Measurements from ENCODE around the gene UNKL.
A peak's percentile ranks its signal among the peaks of the same experiment; 100 is the strongest.

UNKL gene

GRCh38 chr16:1427473-1428461 is 13.3 kb upstream of the UNKL start:
- no peak for FAIRE-seq
- no peak for TF ChIP-seq POLR2A (IDR thresholded peaks at IDR 0.05; ENCODE audit: low read depth, low read length)
- TF ChIP-seq PAX5 (IDR thresholded peaks at IDR 0.05; ENCODE audit: insufficient read depth, low read length, severe bottlenecking) = no peak
- no peak for TF ChIP-seq POLR2AphosphoS5 (IDR thresholded peaks at IDR 0.05; ENCODE audit: low read depth, low read length)
- TF ChIP-seq SPI1 (IDR thresholded peaks at IDR 0.05; ENCODE audit: low read depth, low read length) = no peak
- no peak for TF ChIP-seq POU2F2 (IDR thresholded peaks at IDR 0.05; ENCODE audit: low read depth, low read length)
- TF ChIP-seq TAF1 (IDR thresholded peaks at IDR 0.05; ENCODE audit: low read depth, low read length) = no peak
- no peak for DNase-seq (ENCODE audit: insufficient read length, low spot score)

- no peak for DNase-seq (ENCODE audit: insufficient read length, low spot score)
- no peak for TF ChIP-seq SPI1 (IDR thresholded peaks at IDR 0.05; ENCODE audit: low read depth, low read length)
- TF ChIP-seq POU2F2 (IDR thresholded peaks at IDR 0.05; ENCODE audit: low read depth, low read length) = no peak
- no peak for TF ChIP-seq POLR2A (IDR thresholded peaks at IDR 0.05; ENCODE audit: low read depth, low read length)
- TF ChIP-seq TAF1 (IDR thresholded peaks at IDR 0.05; ENCODE audit: low read depth, low read length) = no peak
- no peak for TF ChIP-seq POLR2AphosphoS5 (IDR thresholded peaks at IDR 0.05; ENCODE audit: low read depth, low read length)
- TF ChIP-seq PAX5 (IDR thresholded peaks at IDR 0.05; ENCODE audit: insufficient read depth, low read length, severe bottlenecking) = no peak
- FAIRE-seq = no peak
Measured at GRCh38 chr16:1426734-1427471, 12.4 kb upstream of the UNKL start.

- FAIRE-seq = no peak
- TF ChIP-seq TAF1 (IDR thresholded peaks at IDR 0.05; ENCODE audit: low read depth, low read length) (no peak), PAX5 (IDR thresholded peaks at IDR 0.05; ENCODE audit: insufficient read depth, low read length, severe bottlenecking) (no peak), POLR2AphosphoS5 (IDR thresholded peaks at IDR 0.05; ENCODE audit: low read depth, low read length) (no peak), SPI1 (IDR thresholded peaks at IDR 0.05; ENCODE audit: low read depth, low read length) (no peak), POLR2A (IDR thresholded peaks at IDR 0.05; ENCODE audit: low read depth, low read length) (no peak), POU2F2 (IDR thresholded peaks at IDR 0.05; ENCODE audit: low read depth, low read length) (no peak)
- no peak for DNase-seq (ENCODE audit: insufficient read length, low spot score)
Measured at GRCh38 chr16:1425616-1426370, 11.3 kb upstream of the UNKL start.

- TF ChIP-seq POU2F2 (IDR thresholded peaks at IDR 0.05; ENCODE audit: low read depth, low read length) (no peak), POLR2A (IDR thresholded peaks at IDR 0.05; ENCODE audit: low read depth, low read length) (no peak), SPI1 (IDR thresholded peaks at IDR 0.05; ENCODE audit: low read depth, low read length) (no peak)
- no peak for FAIRE-seq
- DNase-seq (ENCODE audit: insufficient read length, low spot score) = no peak
Measured at GRCh38 chr16:1424028-1424427, 9.5 kb upstream of the UNKL start.

- TF ChIP-seq TAF1 (IDR thresholded peaks at IDR 0.05; ENCODE audit: low read depth, low read length) = no peak
- no peak for TF ChIP-seq SPI1 (IDR thresholded peaks at IDR 0.05; ENCODE audit: low read depth, low read length)
- TF ChIP-seq POLR2A (IDR thresholded peaks at IDR 0.05; ENCODE audit: low read depth, low read length) = no peak
- no peak for TF ChIP-seq POLR2AphosphoS5 (IDR thresholded peaks at IDR 0.05; ENCODE audit: low read depth, low read length)
- no peak for TF ChIP-seq POU2F2 (IDR thresholded peaks at IDR 0.05; ENCODE audit: low read depth, low read length)
- no peak for TF ChIP-seq PAX5 (IDR thresholded peaks at IDR 0.05; ENCODE audit: insufficient read depth, low read length, severe bottlenecking)
- FAIRE-seq = no peak
- no peak for DNase-seq (ENCODE audit: insufficient read length, low spot score)
Measured at GRCh38 chr16:1422076-1422475, 7.6 kb upstream of the UNKL start.

GRCh38 chr16:1420111-1420539 is 5.6 kb upstream of the UNKL start:
- TF ChIP-seq POLR2AphosphoS5 (IDR thresholded peaks at IDR 0.05; ENCODE audit: low read depth, low read length) = 0 out of 2 replicates have a peak, but pooled peaks have one; percentile 7
- TF ChIP-seq SPI1 (IDR thresholded peaks at IDR 0.05; ENCODE audit: low read depth, low read length) = no peak
- DNase-seq (ENCODE audit: insufficient read length, low spot score) (no peak), FAIRE-seq (no peak)

- FAIRE-seq = no peak
- TF ChIP-seq POLR2AphosphoS5 (IDR thresholded peaks at IDR 0.05; ENCODE audit: low read depth, low read length) (no peak), POU2F2 (IDR thresholded peaks at IDR 0.05; ENCODE audit: low read depth, low read length) (no peak), PAX5 (IDR thresholded peaks at IDR 0.05; ENCODE audit: insufficient read depth, low read length, severe bottlenecking) (no peak), TAF1 (IDR thresholded peaks at IDR 0.05; ENCODE audit: low read depth, low read length) (no peak), SPI1 (IDR thresholded peaks at IDR 0.05; ENCODE audit: low read depth, low read length) (no peak), POLR2A (IDR thresholded peaks at IDR 0.05; ENCODE audit: low read depth, low read length) (no peak)
- DNase-seq (ENCODE audit: insufficient read length, low spot score) = no peak
Measured at GRCh38 chr16:1416521-1416941, 2.0 kb upstream of the UNKL start.

- peak; percentile 73 for DNase-seq (ENCODE audit: insufficient read length, low spot score)
- peak; percentile 72 for FAIRE-seq
- TF ChIP-seq POLR2A (IDR thresholded peaks at IDR 0.05; ENCODE audit: low read depth, low read length) (no peak), TAF1 (IDR thresholded peaks at IDR 0.05; ENCODE audit: low read depth, low read length) (no peak), POLR2AphosphoS5 (IDR thresholded peaks at IDR 0.05; ENCODE audit: low read depth, low read length) (no peak), POU2F2 (IDR thresholded peaks at IDR 0.05; ENCODE audit: low read depth, low read length) (no peak), PAX5 (IDR thresholded peaks at IDR 0.05; ENCODE audit: insufficient read depth, low read length, severe bottlenecking) (no peak), SPI1 (IDR thresholded peaks at IDR 0.05; ENCODE audit: low read depth, low read length) (peak; percentile 38; the same call in 1 of the 2 replicates)
Measured at GRCh38 chr16:1413684-1414531, 596 bp downstream of the UNKL start.
